ENCODE measurements around the gene PPM1E.

Gene PPM1E

DNA sequence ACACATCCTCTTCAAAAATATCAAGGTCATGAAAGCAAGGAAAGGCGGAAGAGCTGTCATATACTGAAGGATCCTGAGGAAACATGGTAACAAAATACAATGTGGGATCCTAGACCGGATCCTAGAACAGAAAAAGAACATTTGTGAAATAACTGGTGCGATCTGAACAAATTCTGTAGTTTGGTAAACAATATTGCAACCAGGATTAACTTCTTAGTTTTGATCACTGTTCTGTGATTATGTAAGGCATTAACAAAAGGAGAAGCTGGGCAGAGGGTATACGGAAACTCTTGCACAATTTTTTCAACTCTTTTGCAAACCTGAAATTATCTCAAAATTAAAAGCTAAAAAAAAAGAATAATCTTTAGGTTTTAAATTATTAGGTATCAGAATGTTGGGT is 241.3 kb downstream of the PPM1E start:
- no peak for DNase-seq

DNA sequence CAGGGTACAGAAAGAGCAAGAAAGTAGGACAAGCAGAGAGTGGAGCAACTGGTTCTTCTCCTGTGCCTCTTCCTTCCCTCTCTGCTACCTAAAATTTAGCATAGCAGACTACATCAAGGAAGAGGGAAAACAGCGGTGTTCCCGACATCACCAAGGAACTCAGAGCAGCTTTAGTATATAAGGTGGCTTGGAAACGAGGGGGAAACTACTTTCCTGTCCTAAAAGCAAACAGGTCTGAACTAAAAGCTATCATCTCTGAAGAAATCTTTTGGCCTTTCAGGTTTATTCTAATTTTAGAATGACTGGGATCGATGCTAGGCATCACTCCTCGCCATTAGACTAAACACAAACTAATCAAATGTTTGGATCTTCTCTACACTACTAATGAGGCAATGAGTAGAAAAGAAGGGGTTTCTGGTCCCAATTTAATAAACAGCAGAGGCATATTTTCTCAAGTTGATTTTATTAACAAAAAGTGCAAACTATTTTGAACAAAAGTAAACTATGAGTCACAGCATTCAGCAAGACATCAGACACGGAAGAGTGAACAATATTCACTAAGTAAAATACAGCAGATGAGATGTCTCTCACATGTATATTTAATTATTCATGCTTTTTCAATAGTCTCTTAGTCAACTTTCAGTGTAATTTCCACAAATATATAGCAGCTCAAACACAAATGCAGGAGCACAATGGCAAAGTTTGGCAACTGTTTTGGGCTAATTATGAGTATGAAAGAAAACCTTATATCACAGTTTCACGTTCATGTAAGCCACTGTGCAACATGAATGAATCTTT is 242.3 kb downstream of the PPM1E start:
- no peak for DNase-seq

DNA sequence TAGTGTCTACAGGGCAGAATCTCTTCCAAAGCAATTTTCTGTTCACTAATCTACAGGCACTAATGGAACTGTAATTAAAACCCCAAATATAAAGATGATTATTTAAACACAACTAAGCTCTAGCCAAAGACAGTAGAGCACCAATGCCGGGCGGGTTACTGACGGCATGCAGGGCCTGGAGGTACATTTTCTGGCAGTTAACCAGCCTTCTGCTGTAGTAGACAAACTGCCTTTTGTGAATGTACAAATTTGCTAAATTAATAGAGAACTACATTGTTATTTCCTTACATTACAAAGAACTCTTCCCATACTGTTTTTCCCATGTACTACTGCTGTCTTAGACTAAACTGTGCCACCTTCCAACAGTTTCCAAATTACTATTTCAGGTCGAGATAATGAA is 243.2 kb downstream of the PPM1E start:
- DNase-seq: no peak

GRCh38 chr17:58999500-58999899 is 243.8 kb downstream of the PPM1E start:
- DNase-seq: no peak

- no peak for DNase-seq
These were observed 244.4 kb downstream of the PPM1E start for GRCh38 chr17:59000022-59000421.

GRCh38 chr17:59001158-59001814 is 245.6 kb downstream of the PPM1E start:
- peak in 4 of 51 donors; percentile 3 to 37 (median 14) for DNase-seq

DNA sequence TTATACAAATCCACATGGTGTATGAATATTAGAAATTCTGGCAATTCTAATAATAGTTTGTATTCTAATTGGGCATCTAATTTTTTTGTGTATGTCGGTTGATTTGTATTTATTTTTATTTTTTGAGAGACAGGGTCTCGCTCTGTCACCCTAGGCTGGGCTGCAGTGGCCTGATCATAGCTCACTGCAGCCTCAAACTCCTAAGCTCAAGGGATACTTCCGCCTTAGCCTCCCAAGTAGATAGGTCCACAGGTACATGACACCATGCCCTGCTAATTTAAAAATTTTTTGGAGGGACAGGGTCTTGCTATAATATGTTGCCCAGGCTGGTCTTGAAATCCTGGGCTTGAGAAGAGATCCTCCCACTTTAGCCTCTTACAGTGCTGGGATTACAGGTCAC is 246.5 kb downstream of the PPM1E start:
- DNase-seq: no peak

DNA sequence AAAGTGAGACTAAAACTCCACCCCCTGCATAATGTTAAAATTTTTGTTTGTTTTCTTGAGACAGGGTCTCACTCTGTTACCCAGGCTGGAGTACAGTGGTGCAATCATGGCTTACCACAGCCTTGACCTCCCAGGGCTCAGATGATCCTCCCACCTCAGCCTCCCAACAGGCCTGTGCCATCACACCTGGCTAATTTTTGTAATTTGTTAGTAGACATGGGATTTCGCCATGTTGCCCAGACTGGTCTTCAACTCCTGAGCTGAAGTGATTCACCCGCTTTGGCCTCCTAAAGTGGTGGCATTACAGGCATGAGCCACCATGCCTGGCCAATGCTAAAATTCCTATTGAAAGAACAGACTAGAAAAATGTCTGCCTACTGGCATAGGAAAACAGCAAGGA is 247.2 kb downstream of the PPM1E start:
- DNase-seq: no peak

DNA sequence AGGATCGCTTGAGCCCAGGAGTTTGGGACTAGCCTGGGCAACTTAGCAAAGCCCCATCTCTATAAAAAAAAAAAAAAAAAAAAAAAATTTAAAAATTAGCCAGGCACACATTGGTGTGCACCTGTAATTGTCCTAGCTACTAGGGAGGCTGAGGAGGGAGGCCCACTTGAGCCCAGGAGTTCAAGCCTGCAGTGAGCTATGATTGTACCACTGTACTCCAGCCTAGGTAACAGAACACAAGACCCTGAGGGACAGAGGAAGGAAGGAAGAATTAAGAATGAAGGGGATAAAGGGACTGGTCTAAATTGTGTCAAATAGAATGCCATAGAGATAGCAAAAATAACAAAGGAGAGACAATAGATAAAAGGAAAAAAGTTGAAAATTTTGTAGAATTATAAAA is 248.2 kb downstream of the PPM1E start:
- DNase-seq: no peak

DNA sequence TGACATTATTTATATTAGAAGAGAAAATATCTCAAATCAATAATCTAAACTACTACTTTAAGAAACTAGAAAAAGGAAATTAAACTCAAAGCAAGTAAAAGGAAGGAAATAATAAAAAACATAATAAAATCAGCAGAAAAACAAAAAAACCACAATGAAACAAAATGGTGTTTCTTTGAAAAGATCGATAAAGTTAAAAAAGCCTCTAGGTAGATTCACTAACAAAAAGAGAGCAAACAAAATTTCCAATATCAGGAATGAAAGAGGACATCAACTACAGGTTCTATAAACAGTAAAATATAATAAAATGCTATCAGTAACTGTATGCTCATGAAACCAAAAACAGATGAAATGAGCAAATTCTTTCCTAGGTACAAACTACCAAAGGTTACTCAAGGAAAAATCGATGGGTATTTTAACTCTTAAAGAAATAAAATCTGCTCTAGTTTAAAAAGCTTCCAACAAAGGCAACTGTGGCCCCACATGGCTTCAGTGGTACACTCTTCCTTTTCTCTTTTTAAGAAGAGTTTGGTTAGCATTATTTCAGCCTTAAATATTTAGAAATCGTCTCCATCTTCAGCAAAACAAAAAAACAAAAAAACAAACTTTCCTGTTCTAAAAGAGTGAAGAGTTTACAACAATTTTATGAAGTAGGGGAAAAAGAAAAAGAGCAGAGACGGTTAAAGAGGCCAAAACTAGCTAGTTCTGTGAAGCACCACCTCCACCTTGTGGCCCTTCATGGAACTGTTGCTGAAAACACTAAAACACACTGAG is 248.9 kb downstream of the PPM1E start:
- peak in 33 of 51 donors; percentile 1 to 67 (median 23) for DNase-seq

DNA sequence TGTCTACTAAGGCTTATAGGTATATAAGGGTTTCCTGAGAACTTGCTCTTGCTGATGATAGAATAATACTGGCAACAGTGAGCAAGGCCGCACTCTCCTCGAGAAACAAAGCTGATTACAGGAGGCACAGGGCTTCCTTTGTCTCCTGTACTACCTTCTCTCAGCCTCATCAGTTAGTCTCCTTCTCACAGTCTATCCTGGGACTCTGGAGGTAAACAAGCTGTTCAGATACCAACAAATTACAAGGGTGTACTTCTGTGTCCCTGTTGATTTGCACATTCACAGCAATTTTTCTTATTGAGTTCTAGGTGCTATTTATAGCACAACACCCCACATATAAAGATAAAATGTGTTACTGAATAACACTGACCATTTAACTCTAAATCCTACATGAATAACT is 252.3 kb downstream of the PPM1E start:
- DNase-seq: no peak

DNA sequence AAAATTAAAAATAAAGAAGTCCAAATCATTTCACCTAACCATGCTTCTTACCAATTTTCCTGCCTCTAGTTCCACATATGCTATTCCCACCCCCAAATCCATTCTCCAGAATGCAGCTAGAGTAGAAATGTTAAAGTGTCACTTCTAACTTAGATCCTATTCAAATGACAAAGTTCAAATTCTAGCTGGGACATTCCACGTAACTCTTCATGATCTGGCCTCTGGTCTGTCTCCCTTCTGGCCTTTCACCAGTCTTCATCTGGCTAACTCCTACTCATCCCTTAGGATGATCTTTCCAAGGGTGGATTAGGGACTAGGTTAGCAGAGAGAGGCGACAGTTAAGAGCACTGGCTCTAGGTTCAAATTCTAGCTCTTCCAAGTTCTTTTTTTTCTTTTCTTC is 253.1 kb downstream of the PPM1E start:
- DNase-seq: no peak

- no peak for DNase-seq
These were observed 254.4 kb downstream of the PPM1E start for GRCh38 chr17:59010026-59010425.

- no peak for DNase-seq
These were observed 256.3 kb downstream of the PPM1E start for GRCh38 chr17:59011975-59012374.

DNA sequence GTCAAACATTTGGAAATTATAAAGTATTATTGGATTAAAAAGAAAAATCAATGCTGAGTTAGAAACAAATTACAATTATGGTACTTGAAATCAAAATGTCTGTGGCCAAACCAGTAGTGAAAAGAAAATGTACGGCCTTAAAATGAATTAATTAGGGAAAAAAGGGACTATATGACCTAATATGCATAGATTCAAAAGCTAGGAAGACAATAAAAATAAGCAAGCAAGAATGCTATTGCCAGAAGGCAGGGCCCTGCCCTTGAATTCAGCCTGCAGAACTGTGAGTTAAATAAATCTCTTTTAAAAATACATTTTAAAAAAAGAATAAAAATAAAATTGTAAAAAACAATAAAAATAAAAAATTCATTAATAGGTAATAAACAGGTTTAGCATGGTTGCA is 262.4 kb downstream of the PPM1E start:
- DNase-seq: no peak

- DNase-seq: no peak
These were observed 269.3 kb downstream of the PPM1E start for GRCh38 chr17:59024916-59025315.

DNA sequence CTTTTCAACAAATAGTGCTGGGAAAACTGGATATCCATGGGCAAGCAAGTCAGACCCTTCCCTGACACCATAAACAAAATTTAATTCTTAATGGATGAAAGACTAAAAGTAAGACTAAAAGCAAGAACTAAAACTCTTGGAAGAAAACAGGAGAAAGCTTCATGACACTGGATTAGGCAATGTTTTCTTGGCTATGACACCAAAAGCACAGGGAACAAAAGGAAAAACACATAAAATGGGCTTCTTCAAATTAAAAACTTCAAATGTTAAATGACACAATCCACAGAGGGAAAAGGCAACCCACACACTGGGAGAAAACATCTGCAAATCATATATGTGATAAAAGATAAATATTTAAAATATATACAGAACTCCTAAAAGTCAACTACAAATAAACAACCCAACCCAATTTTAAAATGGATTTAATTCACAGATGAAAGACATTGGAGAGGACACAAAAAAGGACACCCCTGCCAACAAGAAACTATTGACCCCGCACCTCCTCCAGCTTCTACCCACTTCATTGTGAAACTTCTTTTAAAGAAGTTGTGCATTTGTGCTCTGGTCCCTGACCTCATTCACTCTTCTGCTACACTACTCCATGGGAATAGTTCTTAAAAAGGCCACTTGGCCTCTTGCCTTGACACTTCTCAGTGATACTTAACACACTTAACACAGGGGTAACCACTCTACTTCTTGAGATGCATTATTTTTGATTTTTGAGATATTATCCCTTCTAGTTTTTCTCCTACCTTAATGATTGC is 270.7 kb downstream of the PPM1E start:
- DNase-seq: peak in 1 of 51 donors; percentile 20

DNA sequence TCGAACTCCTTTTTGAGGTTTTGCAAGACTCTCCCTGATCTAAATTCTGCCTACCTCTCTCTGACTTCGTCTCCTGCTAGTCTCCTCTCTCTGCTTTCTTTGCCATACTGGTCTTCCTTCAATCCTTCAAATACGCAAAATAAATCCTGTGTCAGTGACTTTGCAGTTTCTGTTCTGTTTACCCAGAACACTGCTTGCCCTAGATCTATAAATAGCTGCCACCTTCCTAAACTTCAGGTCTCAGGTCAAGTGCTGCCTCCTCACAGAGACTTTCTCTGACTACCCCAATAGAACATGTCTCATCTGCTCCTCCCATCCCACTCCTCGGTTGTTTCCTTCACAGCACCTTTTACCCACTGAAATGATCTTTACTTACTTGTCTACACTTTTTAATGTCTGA is 272.1 kb downstream of the PPM1E start:
- no peak for DNase-seq

GRCh38 chr17:59028328-59028727 is 272.7 kb downstream of the PPM1E start:
- DNase-seq: no peak

DNA sequence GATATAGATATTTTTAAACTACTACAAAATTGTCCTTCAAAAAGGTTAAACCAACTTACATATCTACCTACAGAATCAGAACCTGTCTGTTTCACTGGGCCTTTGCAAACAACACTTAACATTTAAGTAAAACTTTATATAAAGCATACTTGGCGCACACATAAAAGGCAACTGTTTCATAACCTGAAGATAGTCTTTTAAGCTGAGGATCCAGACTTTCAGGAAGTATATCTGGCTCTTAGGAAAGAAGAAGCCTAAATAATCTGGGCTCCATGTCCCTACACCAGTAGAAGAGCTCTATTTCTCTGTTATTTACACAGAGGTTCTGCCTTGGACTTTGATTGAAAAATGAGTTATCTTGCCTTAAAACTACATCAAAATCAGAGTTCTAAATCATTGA is 275.2 kb downstream of the PPM1E start:
- no peak for DNase-seq
